Measurements from ENCODE around the gene DNM1.

Gene DNM1

DNA sequence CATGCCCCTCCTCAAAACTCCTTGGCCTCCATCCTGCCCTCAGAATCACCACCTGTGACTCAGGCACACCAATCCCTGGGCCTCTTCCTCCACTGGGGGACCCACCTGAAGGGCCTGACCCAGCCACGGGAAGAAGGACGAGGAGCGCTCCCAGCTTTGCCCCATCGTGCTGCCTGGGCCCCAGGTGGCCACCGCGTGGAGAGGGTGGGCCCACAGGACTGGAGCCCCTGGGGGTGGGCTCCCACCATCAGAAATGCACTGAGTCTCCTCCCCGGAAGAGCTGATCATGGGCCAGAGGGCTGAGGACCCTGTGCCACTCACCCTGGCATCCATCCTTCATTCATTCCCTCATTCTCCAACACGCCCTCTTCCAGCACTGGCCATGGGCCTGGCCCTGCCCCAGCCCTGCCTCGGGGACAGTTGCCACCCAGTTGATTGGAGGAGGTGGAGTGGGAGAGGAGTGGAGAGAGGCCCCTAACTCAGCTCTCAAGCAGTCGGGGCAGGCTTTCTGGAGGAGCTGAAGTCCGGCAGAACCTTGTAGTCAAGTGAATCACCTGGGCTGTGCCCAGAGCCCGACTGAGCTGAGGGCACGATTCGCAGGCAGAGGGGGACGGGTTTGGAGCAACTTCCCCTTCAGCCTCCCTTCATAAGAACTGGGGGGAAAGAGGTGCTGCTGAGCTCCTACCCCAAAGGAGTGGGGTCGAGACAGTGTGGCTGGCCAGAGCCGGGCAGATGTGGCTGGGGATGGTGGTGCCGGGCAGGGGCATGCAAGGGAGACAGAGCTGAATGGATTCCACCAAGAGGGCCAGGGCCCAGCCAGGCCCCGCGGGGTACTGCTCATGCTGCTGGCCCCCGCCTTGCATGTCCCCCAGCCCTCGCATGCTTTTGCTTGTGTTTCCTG lies 29.6 kb downstream of the DNM1 start:
- H3K9me3 ChIP-seq (ENCODE audit: insufficient read depth, low read length, severe bottlenecking) = no peaks in the 10 kb centered on the region
- H4K20me1 ChIP-seq (ENCODE audit: insufficient read depth, low read length) = no peaks in the 10 kb centered on the region; the same call in 1 of the 2 replicates
- no peak for TF ChIP-seq EZH2 (IDR thresholded peaks at IDR 0.05; ENCODE audit: borderline replicate concordance, low read depth, low read length, severe bottlenecking)
- no peak overlapping the region for H2AFZ ChIP-seq (ENCODE audit: low read depth, low read length)
- H3K9ac ChIP-seq (ENCODE audit: low read depth, low read length) = no peak overlapping the region
- H3K4me3 ChIP-seq (ENCODE audit: low read depth in 1 of 2, low read length in 2 of 2) = no peak overlapping the region
- H3K27me3 ChIP-seq (ENCODE audit: insufficient read depth, low read length, poor library complexity) = no peaks in the 10 kb centered on the region
- no peak overlapping the region for H3K27ac ChIP-seq (ENCODE audit: low read length)
- H3K36me3 ChIP-seq (ENCODE audit: insufficient read depth, low read length) = no peaks in the 10 kb centered on the region
- H3K79me2 ChIP-seq (ENCODE audit: insufficient read depth, low read length) = no peaks in the 10 kb centered on the region
- H3K4me2 ChIP-seq (ENCODE audit: insufficient read depth, low read length) = no peak overlapping the region
- no peak; the same call in 2 of the 3 replicates for ATAC-seq (ENCODE audit: insufficient read depth, low read depth)
- DNase-seq = no peak
- H3K4me1 ChIP-seq (ENCODE audit: insufficient read depth, low read length) = no peaks in the 10 kb centered on the region

DNA sequence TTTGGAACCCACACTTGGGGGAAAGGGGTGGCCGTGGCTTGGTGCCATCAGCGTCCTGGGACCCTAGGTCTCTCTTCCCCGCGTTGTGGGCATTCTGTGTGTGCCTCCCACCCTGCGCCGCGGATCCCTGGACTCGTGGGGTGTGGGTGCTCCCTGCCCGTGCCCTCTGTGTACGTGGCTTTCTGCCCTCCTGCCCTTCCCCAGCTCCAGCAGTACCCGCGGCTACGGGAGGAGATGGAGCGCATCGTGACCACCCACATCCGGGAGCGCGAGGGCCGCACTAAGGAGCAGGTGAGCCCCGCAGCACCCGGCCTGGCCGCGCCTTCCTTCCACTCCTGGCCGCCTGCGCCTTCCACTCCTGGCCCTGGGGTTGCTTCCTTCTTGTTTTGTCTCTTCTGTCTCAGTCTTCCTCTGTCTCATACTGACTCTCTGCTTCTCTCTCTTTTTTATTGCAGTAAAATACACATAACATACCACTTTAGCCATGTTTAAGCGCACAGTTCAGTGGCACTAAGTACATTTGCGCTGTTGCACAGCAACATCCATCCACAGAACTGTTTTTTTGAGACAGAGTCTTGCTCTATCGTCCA lies 30.7 kb downstream of the DNM1 start:
- no peak for DNase-seq
- Histone ChIP-seq H2AFZ (ENCODE audit: low read depth, low read length) (no peak overlapping the region), H3K79me2 (ENCODE audit: insufficient read depth, low read length) (no peaks in the 10 kb centered on the region), H3K27me3 (ENCODE audit: insufficient read depth, low read length, poor library complexity) (no peaks in the 10 kb centered on the region), H3K36me3 (ENCODE audit: insufficient read depth, low read length) (no peaks in the 10 kb centered on the region), H3K4me1 (ENCODE audit: insufficient read depth, low read length) (no peaks in the 10 kb centered on the region), H3K9me3 (ENCODE audit: insufficient read depth, low read length, severe bottlenecking) (no peaks in the 10 kb centered on the region), H3K4me2 (ENCODE audit: insufficient read depth, low read length) (no peak overlapping the region), H3K4me3 (ENCODE audit: low read depth in 1 of 2, low read length in 2 of 2) (no peak overlapping the region), H3K9ac (ENCODE audit: low read depth, low read length) (no peak overlapping the region), H4K20me1 (ENCODE audit: insufficient read depth, low read length) (no peaks in the 10 kb centered on the region; the same call in 1 of the 2 replicates), H3K27ac (ENCODE audit: low read length) (no peak overlapping the region)
- TF ChIP-seq EZH2 (IDR thresholded peaks at IDR 0.05; ENCODE audit: borderline replicate concordance, low read depth, low read length, severe bottlenecking) = no peak
- TF ChIP-seq, protein P1, sequence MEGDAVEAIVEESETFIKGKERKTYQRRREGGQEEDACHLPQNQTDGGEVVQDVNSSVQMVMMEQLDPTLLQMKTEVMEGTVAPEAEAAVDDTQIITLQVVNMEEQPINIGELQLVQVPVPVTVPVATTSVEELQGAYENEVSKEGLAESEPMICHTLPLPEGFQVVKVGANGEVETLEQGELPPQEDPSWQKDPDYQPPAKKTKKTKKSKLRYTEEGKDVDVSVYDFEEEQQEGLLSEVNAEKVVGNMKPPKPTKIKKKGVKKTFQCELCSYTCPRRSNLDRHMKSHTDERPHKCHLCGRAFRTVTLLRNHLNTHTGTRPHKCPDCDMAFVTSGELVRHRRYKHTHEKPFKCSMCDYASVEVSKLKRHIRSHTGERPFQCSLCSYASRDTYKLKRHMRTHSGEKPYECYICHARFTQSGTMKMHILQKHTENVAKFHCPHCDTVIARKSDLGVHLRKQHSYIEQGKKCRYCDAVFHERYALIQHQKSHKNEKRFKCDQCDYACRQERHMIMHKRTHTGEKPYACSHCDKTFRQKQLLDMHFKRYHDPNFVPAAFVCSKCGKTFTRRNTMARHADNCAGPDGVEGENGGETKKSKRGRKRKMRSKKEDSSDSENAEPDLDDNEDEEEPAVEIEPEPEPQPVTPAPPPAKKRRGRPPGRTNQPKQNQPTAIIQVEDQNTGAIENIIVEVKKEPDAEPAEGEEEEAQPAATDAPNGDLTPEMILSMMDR (IDR thresholded peaks at IDR 0.05; ENCODE audit: borderline replicate concordance, extremely low read depth, low read length, poor library complexity, severe bottlenecking) = no peak
- no peak for ATAC-seq (ENCODE audit: insufficient read depth, low read depth)

DNA sequence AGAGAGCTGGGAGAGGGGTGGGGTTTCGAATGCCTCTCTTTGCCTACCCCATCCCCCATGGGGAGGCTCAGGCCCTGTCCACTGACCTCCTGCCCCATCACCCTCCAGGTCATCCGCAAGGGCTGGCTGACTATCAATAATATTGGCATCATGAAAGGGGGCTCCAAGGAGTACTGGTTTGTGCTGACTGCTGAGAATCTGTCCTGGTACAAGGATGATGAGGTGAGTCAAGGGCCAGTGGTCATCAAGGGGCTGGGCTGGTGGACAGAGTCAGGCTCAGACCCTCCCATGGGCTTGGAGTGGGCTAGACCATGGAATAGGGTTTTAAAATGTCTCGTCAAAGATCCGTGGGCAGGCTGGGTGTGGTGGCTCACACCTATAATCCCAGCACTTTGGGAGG lies 38.9 kb downstream of the DNM1 start:
- H3K4me2 ChIP-seq (ENCODE audit: insufficient read depth, low read length) = no peak overlapping the region
- TF ChIP-seq, protein P1 (IDR thresholded peaks at IDR 0.05; ENCODE audit: borderline replicate concordance, extremely low read depth, low read length, poor library complexity, severe bottlenecking) = no peak
- no peak for TF ChIP-seq EZH2 (IDR thresholded peaks at IDR 0.05; ENCODE audit: borderline replicate concordance, low read depth, low read length, severe bottlenecking)
- no peak for ATAC-seq (ENCODE audit: insufficient read depth, low read depth)
- H3K27me3 ChIP-seq (ENCODE audit: insufficient read depth, low read length, poor library complexity) = no peaks in the 10 kb centered on the region
- H4K20me1 ChIP-seq (ENCODE audit: insufficient read depth, low read length) = no peaks in the 10 kb centered on the region
- H3K4me1 ChIP-seq (ENCODE audit: insufficient read depth, low read length) = no peaks in the 10 kb centered on the region
- no peak overlapping the region for H3K4me3 ChIP-seq (ENCODE audit: low read depth in 1 of 2, low read length in 2 of 2)
- no peaks in the 10 kb centered on the region for H3K36me3 ChIP-seq (ENCODE audit: insufficient read depth, low read length)
- no peak overlapping the region for H3K9ac ChIP-seq (ENCODE audit: low read depth, low read length)
- no peak overlapping the region for H3K27ac ChIP-seq (ENCODE audit: low read length)
- H3K79me2 ChIP-seq (ENCODE audit: insufficient read depth, low read length) = no peaks in the 10 kb centered on the region
- H3K9me3 ChIP-seq (ENCODE audit: insufficient read depth, low read length, severe bottlenecking) = no peaks in the 10 kb centered on the region
- no peak overlapping the region for H2AFZ ChIP-seq (ENCODE audit: low read depth, low read length)
- no peak for DNase-seq

DNA sequence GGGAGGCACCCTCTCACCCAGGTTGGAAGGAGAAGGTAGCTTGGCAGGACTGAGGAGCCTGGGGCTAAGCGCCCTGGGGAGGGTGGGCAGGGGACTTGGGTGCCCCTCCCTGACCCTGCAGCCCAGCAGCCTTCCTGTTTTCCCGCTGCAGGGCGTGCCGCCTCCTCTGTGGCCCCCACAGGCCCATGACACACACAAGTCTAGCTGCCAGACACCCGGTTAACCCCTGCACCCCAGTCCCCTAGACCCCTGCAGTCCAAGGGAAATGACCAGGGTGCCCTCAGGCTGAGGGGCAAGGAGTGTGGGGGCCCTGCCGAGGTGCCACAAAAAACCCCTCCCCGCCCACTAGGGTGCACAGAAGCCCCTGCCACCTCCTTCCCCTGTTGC lies 39.6 kb downstream of the DNM1 start:
- TF ChIP-seq EZH2 (IDR thresholded peaks at IDR 0.05; ENCODE audit: borderline replicate concordance, low read depth, low read length, severe bottlenecking) = no peak
- TF ChIP-seq, protein P1 (IDR thresholded peaks at IDR 0.05; ENCODE audit: borderline replicate concordance, extremely low read depth, low read length, poor library complexity, severe bottlenecking) = no peak
- H3K79me2 ChIP-seq (ENCODE audit: insufficient read depth, low read length) = no peaks in the 10 kb centered on the region
- H4K20me1 ChIP-seq (ENCODE audit: insufficient read depth, low read length) = no peaks in the 10 kb centered on the region
- no peaks in the 10 kb centered on the region for H3K27me3 ChIP-seq (ENCODE audit: insufficient read depth, low read length, poor library complexity)
- DNase-seq (no peak), ATAC-seq (ENCODE audit: insufficient read depth, low read depth) (no peak)
- H3K4me3 ChIP-seq (ENCODE audit: low read depth in 1 of 2, low read length in 2 of 2) = no peak overlapping the region
- no peak overlapping the region for H3K27ac ChIP-seq (ENCODE audit: low read length)
- H2AFZ ChIP-seq (ENCODE audit: low read depth, low read length) = no peak overlapping the region
- no peaks in the 10 kb centered on the region for H3K36me3 ChIP-seq (ENCODE audit: insufficient read depth, low read length)
- no peaks in the 10 kb centered on the region for H3K9me3 ChIP-seq (ENCODE audit: insufficient read depth, low read length, severe bottlenecking)
- no peak overlapping the region for H3K4me2 ChIP-seq (ENCODE audit: insufficient read depth, low read length)
- H3K9ac ChIP-seq (ENCODE audit: low read depth, low read length) = no peak overlapping the region
- no peaks in the 10 kb centered on the region for H3K4me1 ChIP-seq (ENCODE audit: insufficient read depth, low read length)

Measured in DND-41 (cell line).